Measurements from ENCODE around the gene SEC24A. TPM values are rescaled to one million over a fixed set of nuclear protein-coding genes. Genes with fewer than 3 reads are reported as not detected.
A peak's percentile ranks its signal among the peaks of the same experiment; 100 is the strongest.

SEC24A gene
- total and polyA plus RNA-seq, 4 donors = 10.1 to 46.6 (median 18.8) TPM

- Histone ChIP-seq H3K4me3 (ENCODE audit: low read depth in 1 of 3, low read length in 3 of 3) (no peak overlapping the region), H3K27ac (ENCODE audit: low read depth in 1 of 2, low read length in 2 of 2) (no peak overlapping the region), H3K9ac (ENCODE audit: low read depth in 1 of 2, low read length in 2 of 2) (no peak overlapping the region), H3K4me1 (ENCODE audit: control insufficient read depth in 4 of 4, insufficient read depth in 4 of 4, low read length in 3 of 4) (peaks cover 0 to 9% (median 2%) of the 10 kb centered on the region in 4 donors), H3K36me3 (ENCODE audit: control insufficient read depth in 4 of 4, insufficient read depth in 3 of 4, low read depth in 1 of 4, low read length in 3 of 4) (peaks cover 12 to 47% (median 34%) of the 10 kb centered on the region in 4 donors), H3K9me3 (ENCODE audit: control insufficient read depth in 4 of 4, low read length in 3 of 4) (no peaks in the 10 kb centered on the region), H3K27me3 (ENCODE audit: control insufficient read depth in 4 of 4, insufficient read depth in 4 of 4, low read length in 3 of 4) (no peaks in the 10 kb centered on the region)
- WGBS = 87% methylated on average over 5 of the region's 5 CpGs
- DNase-seq (ENCODE audit: low spot score) = no peak
- TF ChIP-seq HNF4A (conservative IDR thresholded peaks at IDR 0.05) = peak in 1 of 2 donors; percentile 41
- TF ChIP-seq GABPA (IDR thresholded peaks at IDR 0.05 in 1 of 2, conservative IDR thresholded peaks at IDR 0.05 in 1 of 2) = no peak
- TF ChIP-seq RAD21 (IDR thresholded peaks at IDR 0.05) = no peak
- no peak for TF ChIP-seq MAX (IDR thresholded peaks at IDR 0.05)
- no peak for TF ChIP-seq ATF3 (IDR thresholded peaks at IDR 0.05)
- no peak for TF ChIP-seq HNF4G (IDR thresholded peaks at IDR 0.05)
- no peak for TF ChIP-seq RXRA (IDR thresholded peaks at IDR 0.05)
Measured at GRCh38 chr5:134614450-134615085, 34.0 kb upstream of the SEC24A start.

GRCh38 chr5:134620634-134621033, 28.0 kb upstream of the SEC24A start:
- Histone ChIP-seq H3K27ac (ENCODE audit: low read depth in 1 of 2, low read length in 2 of 2) (peak overlapping the region; percentile 5 to 44), H3K4me3 (ENCODE audit: low read depth in 1 of 3, low read length in 3 of 3) (no peak overlapping the region), H3K9ac (ENCODE audit: low read depth in 1 of 2, low read length in 2 of 2) (no peak overlapping the region), H3K9me3 (ENCODE audit: control insufficient read depth in 4 of 4, low read length in 3 of 4) (no peaks in the 10 kb centered on the region), H3K27me3 (ENCODE audit: control insufficient read depth in 4 of 4, insufficient read depth in 4 of 4, low read length in 3 of 4) (no peaks in the 10 kb centered on the region), H3K36me3 (ENCODE audit: control insufficient read depth in 4 of 4, insufficient read depth in 3 of 4, low read depth in 1 of 4, low read length in 3 of 4) (peaks cover 16 to 28% (median 27%) of the 10 kb centered on the region in 4 donors), H3K4me1 (ENCODE audit: control insufficient read depth in 4 of 4, insufficient read depth in 4 of 4, low read length in 3 of 4) (peaks cover 8 to 37% (median 14%) of the 10 kb centered on the region in 4 donors)
- DNase-seq (ENCODE audit: low spot score) = no peak
- 81% methylated on average over 2 of the region's 2 CpGs for WGBS
- TF ChIP-seq TAF1 (conservative IDR thresholded peaks at IDR 0.05) = no peak
- TF ChIP-seq SP1 (IDR thresholded peaks at IDR 0.05) = no peak
- TF ChIP-seq JUND (IDR thresholded peaks at IDR 0.05) = no peak
- TF ChIP-seq FOXA2 (IDR thresholded peaks at IDR 0.05) = no peak
- TF ChIP-seq FOXA1 (IDR thresholded peaks at IDR 0.05) = no peak
- TF ChIP-seq REST (IDR thresholded peaks at IDR 0.05) = no peak
- TF ChIP-seq ZBTB33 (IDR thresholded peaks at IDR 0.05) = no peak
- TF ChIP-seq YY1 (IDR thresholded peaks at IDR 0.05) = no peak
- no peak for TF ChIP-seq ATF3 (IDR thresholded peaks at IDR 0.05)
- TF ChIP-seq RXRA (IDR thresholded peaks at IDR 0.05) = no peak
- TF ChIP-seq MAX (IDR thresholded peaks at IDR 0.05) = no peak
- TF ChIP-seq CTCF (IDR thresholded peaks at IDR 0.05; ENCODE audit: low read depth, low read length, missing input control) = no peak
- no peak for TF ChIP-seq EGR1 (IDR thresholded peaks at IDR 0.05; ENCODE audit: low read depth in 2 of 2)
- TF ChIP-seq NR2F2 (IDR thresholded peaks at IDR 0.05) = no peak
- no peak for TF ChIP-seq RAD21 (IDR thresholded peaks at IDR 0.05)
- no peak for TF ChIP-seq HNF4A (conservative IDR thresholded peaks at IDR 0.05)
